HG02840 (cell line): ENCODE results near the gene GUCY2D.
"Not testable (repeated sequence)": the region's sequence is repeated elsewhere in the genome, so short reads cannot be mapped to it uniquely, and the experiment has no call there.

Experiments
- ATAC-seq: cut with Tn5 transposase; IDR thresholded peaks from one replicate; pipeline ENCODE4 v1.9.1; 2021; ENCODE audit warnings: mild to moderate bottlenecking, moderate library complexity, moderate number of reproducible peaks; ENCODE audit not compliant: unreplicated experiment, low FRiP score

Gene GUCY2D

GRCh38 chr17:8015236-8015956 lies 13.0 kb downstream of the GUCY2D start:
- ATAC-seq = no peak

- no peak for ATAC-seq
Observed at GRCh38 chr17:8015957-8016631, 13.7 kb downstream of the GUCY2D start.

GRCh38 chr17:8016632-8017424 lies 14.4 kb downstream of the GUCY2D start:
- no peak for ATAC-seq

DNA sequence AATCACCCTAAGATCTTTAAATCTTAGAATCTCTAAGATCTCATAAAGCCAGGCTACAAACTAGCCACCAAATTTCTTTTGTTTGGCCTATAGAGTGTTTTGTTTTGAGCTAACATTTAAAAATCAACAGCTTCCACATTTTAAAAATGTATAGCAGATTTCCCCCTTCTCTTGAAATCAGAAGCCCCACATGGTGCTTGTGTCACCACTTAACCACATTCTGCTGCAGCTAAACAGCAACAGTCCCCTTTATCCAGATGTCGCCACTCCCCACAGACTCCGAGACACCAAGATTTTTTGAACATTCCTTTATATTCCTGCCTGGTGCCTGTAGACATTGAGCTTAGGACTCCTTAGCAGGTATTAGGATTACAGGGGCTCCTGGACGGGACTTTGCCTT lies 16.0 kb downstream of the GUCY2D start:
- ATAC-seq = no peak

- no peak for ATAC-seq
Observed at GRCh38 chr17:8019166-8019565, 16.8 kb downstream of the GUCY2D start.

GRCh38 chr17:8019665-8020650 lies 17.5 kb downstream of the GUCY2D start:
- ATAC-seq = no peak

DNA sequence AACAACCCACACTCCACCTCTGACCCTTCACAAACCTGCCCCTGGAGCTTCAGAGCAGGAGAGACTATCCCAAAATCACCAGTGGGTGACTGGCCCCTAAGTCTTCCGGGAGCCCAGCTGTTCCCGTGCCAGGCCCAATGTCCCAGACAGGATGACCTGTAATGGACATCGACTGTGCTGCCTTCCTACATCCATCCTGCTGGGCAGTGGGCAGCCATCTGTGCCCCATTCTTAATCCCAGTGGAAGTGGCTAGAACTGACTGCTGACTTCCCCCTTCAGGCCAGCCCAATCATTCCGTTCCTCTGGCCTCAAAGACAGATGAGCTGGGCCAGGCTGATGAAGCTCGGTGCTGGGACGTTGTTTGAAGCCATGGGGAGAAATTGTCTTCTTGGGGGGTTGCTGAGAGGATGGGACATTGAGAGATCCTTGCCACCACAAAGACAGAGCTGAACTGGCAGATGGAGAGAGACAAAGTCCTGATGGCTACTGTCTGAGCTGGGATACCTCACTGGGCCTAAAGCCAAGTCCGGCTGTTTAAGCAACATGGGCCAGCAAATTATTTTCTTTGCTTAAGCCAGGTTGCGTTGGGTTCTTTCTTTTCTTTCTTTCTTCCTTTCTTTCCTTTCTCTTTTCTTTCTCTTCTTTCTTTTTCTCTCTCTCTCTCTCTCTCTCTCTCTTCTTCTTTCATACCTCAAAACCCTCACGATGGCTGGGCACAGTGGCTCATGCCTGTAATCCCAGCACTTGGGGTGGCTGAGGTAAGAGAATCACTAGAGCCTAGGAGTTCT lies 18.6 kb downstream of the GUCY2D start:
- no peak for ATAC-seq

- ATAC-seq = no peak
Observed at GRCh38 chr17:8021565-8022359, 19.3 kb downstream of the GUCY2D start.

- ATAC-seq = no peak
Observed at GRCh38 chr17:8022360-8023003, 20.1 kb downstream of the GUCY2D start.

DNA sequence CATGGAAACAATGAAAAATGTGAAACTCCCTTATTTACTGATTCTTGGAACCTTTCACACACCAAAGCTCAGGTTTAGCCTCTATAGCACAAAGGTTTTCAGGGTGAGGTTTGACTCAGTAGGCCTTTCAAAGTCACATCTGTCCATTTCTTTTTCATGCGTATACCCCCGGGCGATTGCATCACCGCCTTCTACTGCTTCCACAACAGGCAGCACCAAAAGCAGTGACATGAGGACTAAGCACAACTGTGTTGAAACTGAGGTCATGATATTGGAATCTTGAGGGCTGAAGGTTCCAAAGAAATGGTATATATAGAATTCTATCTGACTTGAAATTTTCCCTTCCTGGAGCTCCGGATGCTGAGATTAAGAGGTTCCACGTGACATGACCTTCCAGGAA lies 21.7 kb downstream of the GUCY2D start:
- ATAC-seq = not testable (repeated sequence)

DNA sequence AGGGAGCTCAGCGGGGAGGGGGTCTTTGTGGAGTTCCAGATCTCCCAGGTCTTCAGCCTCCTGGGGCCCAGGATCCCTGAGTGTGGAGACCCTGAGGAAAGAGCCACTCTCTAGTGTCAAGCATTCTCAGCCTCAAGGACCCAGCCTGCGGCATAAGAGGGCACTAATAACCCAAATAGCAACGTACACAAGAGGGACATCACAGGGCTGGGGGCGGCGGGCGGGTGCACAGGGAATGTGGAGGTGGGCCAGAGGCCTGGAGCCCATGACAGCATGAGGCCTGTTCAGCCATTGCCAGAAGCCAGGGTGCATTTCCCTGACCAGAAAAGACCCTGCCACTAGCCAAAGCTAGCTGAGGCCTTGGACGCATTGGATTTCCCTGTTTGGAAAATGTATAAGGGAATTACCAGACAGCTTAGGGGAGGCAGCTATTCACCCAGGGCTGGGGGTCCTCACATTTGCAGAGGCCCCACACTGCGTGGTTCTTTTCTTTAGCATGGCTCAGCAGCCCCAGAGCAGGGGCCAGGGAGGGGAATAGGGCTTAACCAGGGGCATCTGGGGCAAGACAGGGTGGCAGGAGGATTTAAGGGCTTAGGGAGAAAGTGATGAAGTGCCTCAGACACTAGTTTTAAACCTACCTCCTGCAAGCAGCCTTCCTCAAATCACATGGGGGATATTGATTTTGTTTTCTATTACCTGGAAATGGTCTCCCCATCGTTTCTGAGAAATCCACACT lies 22.9 kb downstream of the GUCY2D start:
- ATAC-seq = no peak

DNA sequence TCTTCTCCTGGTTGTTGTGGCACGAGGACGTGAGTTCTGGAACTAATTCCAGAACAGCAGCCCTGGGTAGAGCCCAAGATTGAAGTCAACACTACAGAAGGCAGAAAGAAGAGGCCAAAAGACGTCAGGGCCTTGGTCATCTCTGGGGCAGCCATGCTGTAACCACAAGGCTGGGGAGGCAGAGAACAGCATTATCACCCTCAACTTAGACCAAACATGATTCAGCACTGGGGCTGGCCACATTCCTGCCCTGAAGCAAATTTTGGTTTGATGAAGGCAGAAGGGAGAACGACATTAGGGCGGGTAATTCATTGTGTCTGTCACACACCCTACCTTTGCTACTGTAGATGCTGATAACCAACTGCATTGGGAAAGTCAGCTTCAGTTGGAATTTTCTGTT lies 26.7 kb downstream of the GUCY2D start:
- ATAC-seq = no peak

DNA sequence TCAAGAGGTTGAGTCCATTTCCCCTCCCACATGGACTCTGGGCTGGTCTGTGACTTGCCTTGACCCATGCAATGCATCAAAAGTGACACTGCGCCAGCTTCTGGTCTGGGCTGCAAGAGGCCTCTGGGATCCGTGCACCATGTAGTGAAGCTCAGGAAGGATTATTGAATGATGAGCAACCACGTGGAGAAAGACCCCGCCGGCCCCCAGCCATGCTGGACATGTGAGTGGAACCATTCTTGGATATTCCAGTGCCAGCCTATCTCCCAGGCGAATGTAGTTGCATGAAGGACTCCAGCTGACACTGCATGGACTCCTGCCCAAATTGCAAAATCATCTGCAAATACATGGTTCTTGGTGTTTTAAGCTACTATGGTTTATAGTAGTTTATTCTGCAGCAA lies 28.8 kb downstream of the GUCY2D start:
- ATAC-seq = no peak

GRCh38 chr17:8031950-8032349 lies 29.5 kb downstream of the GUCY2D start:
- ATAC-seq = no peak

DNA sequence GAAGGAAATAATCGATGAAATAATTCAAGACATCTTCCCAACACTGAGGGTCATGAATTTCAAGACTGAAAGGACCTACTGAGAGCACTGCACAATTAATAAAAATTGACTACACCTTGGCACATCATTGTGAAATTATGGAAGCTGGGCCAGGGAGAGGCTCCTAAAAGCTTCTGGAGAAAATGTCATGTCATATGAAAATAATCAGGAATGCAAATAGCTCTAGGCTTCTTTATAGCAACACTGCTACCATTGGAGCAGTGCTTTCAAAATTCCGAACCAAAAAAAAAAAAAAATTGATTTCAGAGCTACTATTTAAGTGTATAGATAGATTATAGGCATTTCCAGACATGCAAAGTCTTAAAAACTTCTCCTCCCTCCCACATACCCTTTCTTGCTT lies 30.0 kb downstream of the GUCY2D start:
- no peak for ATAC-seq

- no peak for ATAC-seq
Observed at GRCh38 chr17:8038954-8039610, 36.7 kb downstream of the GUCY2D start, which contains the start of gene ALOX15B. Gene ALOX15B, plus strand, starts transcription at chr17:8039059. Its CDS starts 97 bp downstream, at chr17:8039156.

GRCh38 chr17:8039611-8040168 lies 37.3 kb downstream of the GUCY2D start:
- no peak for ATAC-seq
